Embryonic facial prominence (tissue), 1 donor: ENCODE measurements around the gene PPP6R1.

ENCODE experiments used
- DNase-seq: peaks from one replicate; pipeline ENCODE4 v3.0.0-alpha.2; 2016; ENCODE audit errors: extremely low spot score

Gene PPP6R1

DNA sequence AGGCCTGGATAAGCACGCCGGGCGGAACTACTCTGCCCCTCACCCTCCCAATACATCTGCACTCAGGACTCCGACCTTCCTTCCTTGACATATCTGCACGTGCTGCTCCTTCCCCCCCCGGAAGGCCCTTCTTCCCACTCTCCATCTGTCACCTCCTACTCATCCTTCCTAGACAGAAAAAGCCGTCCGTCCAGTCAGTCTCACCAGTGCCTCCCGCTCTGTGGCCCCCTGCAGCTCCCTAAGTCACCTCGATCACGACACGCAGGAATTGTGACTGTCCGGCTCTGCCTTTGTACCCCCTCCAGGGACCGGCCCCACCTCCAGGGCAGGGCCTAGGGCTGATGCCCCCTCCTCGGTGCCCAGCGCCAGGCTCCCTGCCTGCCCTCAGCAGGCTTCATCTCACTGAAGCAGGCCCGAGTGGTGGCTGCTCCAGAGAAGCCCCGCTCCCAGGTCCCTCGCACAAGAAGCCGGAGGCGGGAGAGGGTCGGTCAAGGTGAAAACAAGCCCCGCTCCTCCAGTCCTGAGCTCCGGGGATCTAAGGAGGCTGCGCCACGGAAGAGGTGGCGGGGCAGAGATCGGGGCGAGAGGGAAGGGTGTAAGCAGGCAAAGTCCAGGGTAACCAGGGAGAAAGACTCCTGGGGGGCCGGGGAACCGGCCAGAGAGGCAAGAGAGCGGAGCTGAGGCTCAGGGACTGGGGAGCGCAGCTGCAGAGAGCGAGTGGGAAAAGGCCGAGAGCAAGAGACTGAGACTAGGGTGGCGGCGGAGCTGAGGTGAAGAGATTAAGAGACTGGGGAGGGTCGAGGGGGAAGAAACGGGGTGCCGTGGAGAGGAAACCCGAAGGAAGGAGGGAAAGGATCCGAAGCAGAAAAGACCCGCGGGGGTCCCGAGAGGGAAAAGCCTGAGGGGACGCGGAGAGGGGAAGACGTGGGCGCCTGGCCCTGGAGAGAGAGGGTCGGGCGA lies 1.1 kb downstream of the PPP6R1 start:
- DNase-seq = no peak

DNA sequence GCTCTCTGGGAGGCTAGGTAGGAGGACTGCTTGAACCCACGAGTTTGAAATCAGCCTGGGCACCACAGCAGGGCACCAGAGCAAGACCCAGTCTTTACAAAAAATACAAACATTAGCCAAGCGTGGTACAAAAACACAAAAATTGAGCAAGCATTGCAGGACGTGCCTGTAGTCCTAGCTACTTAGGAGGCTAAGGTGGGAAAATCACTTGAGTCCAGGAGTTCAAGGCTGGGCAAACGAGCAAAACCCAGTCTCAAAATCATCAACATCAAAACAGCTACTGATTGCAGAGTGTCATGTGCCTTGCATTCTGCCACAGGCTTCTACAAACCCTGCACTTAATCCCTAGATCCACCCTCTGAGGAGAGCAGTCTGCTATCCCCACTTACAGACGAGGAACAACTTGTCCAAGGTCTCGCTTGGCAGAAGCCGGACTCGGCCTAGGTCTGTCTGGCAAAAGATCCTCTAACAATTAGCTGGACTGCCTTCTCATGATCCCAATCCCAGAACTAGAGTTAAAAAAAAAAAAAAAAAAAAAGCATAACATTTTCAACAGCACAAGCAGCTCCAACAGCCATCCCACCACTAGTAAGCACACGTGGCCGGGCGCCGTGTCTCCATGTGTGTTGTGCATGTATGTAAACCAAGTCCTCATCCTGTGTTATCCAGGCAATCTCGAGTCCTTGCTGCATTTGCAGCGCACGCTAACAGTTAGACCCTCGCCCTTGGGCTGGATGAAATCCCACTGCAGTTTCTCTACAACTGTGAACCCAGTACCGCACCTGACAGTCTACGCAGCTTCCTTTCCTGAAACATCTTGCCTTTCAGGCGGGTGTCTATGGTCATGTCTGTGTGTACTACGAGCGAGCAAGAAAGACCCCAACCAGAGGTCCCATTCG lies 2.0 kb downstream of the PPP6R1 start:
- no peak for DNase-seq

DNA sequence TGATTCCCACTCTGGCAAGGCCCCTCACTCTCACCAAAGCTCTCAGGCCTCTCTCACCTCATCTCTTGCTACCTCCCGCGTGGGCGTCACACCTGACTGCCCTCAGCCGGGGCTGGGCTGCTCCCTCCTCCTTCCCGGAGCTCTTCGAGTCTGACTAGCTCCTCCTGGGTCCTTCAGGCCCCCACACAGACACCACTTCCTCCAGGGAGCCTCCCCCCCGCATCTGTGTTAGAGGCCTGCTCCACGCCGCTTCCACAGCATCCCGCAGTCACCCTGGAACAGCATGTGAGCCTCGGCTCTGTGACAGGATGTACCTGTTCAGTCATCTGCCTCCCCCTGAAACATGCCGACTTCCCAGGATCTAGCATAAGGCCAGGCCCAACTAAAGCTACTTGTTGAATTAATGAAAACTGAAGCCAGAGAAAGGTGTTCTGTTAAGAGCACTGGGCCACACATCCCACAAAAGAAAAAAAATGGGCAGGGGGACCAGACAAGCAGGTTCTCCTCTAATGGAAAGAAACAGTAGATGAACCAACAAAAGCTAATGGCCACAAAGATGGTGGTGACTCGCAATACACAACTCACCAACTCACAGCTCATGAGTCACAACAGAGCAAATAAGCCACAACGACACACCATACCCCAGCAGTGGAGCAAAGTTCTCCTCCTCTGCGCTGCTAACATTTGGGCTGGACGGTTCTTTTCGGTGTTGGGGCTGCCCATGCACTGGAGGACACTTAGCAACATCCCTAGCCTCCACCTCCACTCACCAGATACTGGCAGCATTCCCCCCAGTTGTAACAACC lies 3.0 kb downstream of the PPP6R1 start:
- no peak for DNase-seq

DNA sequence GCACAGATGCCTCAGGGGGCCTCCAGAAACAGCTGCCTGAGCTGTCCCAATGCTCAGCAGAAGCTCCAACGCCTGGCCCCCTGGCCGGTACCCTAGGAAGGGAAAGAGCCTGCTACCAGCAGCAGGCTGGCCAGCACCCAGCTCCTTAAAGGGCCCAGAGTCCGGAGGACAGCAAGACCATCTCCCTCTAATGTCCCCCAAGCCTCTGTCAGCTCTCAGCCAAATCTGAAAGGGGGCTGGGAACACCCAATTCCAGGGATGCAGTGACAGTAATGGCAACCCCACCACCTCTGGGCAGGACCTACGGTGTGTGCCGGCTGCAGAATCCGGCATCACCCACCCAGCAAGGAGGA lies 4.2 kb downstream of the PPP6R1 start:
- no peak for DNase-seq

DNA sequence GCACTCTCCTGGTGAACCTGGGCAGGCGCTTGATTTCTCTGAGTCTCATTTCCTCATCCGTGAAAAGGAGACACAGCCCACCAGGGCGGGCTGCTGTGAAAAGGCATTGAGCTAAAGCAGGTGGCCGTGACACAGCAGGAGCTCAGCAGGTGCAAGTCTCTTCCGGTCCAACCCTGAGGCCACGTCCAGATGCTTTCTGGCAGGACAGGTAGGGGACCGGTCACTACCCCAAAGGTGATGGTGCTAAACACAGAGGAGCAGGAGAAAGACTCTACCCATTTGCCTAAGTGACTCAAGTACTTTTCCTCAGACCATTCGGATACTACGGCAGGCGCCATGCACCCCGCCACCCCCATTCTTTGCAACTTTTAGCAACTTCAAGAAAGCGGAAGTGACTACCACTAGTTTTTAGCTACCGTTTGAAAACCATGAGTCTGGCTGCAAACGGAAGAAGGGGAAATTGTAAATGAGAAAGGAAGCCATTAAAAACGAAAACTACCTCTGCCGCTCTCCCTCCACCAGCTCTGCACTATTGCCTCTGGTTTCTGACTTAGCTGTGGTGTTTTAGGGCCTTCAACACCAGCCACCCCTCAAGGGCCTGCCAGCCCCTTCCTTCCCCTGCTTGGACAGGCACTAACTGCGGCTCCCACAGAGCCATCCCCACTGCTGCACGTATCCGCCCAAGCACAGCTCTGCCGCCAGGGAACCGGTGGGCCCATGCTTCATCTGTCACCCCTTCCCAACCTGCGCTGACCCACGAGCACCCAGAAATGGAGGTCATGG lies 4.8 kb downstream of the PPP6R1 start:
- DNase-seq = no peak

DNA sequence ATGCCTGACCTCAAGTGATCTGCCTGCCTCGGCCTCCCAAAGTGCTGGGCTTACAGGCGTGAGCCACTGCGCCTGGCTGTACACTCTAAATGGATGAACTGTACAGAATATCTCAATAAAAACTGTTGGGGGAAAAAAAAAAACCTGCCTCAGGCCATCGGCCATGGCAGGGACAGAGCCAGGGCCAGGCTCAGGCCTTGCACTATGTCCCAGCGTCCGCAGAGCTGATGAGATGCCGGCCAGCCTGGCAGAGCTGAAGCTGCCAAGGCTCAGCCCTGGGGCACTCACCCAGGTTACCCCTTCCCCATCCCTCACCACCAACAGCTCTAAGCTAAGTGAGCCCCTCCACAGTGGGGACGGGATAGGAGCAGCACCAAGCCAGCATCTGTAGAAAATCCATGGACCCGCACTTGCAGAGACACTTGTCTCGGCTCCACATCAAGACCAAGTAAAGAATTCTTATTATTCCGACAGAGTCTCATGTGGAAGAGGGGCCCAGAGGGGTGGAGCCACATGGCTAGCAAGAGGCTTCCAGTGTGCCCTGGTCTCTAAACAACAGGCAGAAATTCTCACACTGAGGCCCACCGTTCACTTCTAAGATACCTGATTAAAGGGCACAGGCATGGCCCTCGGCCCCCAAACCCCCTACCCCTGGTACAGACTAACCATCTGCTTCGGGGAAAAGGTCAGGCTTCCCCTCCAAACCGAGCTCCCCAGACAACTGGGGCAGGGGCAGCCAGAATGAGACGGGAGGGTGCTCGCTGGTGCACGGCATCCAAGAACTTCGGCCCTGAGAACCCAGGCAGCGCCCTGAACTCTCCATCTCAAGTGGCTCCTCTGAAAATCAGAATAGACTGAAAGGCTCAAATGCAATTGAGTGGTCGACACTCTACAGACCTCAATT lies 5.8 kb downstream of the PPP6R1 start:
- DNase-seq = no peak

DNA sequence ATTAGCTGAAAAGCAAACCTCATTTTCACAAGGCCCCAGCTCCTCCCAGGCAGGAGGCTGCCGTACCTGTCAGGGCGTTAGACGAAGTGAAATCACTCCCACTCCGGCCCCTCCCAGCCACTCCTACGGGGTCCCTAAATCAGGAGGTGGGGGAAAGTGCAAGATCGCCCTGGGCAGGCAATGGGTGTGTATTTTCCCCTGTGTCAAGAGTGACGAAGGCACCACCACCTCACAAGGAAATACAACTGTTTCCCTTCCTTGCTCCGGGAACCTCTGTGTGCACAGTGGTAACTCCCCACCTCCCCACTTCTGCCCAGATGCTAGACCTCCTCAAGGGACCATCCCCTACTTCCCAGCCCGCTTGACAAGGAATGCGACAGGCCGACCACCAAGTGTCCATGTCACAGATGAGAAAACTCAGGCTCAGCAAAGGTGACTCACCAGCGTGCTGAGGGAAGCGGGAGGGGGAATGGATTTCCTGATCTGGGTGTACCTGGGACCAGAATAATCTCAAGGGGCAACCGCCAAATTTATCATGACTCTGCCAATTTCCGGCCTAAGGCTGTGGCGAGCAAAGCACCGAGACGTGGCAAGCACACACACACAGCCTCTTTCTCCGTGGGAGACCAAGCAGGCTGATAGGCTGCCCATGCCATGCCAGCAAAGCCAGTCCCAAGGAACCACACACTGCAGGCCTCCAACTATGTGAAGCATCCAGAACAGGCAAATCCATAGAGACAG lies 7.3 kb downstream of the PPP6R1 start:
- DNase-seq = no peak

DNA sequence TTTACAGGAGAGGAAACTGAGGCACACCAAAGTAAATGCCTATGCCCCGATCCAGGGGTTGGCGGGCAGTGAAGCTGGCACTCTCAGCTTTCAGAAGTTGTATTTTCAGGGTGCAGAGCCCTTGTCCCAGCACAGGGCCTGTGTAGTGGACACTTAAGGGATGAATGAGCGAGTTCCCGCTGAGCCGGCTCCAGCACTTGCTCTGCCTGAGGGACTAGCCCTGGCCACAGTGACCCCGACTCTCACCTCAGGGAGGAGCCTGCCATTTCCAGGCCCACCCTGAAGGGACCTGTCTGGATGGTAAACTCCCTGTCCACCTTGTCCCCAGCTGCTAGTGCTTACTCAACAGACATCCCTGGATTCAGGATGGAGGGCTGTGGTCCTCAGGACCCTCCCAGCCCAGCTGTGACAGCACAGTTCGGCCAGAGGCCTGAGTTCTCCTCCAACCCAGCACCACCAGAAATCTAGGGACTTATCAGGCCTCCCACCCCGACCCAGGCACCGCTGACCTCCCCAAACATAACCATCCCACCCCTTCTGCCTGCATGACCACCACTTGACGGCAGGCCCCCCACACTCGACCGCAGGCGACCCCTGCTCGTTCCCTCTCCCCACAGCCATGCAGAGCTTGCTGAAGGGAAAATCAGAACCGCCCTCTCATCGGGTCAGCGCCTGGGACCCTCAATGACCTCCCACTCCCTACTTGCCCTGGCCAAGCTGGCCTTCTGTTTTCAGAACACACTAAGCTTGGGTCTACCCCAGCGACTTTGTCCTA lies 8.4 kb downstream of the PPP6R1 start:
- no peak for DNase-seq

DNA sequence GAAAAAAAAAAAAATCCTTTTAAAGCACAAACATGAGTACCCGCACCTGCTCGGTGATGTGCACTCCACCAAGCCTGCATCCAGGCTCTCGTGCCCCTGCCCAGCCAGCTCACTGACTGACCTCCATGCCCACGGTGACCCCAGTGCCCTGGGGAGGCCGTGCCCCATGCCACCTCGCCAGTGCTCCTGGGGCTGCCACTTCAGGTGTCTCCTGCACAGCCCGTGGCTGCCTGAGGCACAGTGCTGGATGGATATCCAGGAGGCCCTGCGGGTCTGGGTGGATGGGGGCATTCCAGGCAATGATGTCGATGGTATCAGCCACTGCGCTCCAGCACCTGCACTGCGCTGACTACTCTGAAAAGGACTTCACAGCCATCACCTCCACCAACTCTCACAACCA lies 9.0 kb downstream of the PPP6R1 start:
- DNase-seq = no peak

DNA sequence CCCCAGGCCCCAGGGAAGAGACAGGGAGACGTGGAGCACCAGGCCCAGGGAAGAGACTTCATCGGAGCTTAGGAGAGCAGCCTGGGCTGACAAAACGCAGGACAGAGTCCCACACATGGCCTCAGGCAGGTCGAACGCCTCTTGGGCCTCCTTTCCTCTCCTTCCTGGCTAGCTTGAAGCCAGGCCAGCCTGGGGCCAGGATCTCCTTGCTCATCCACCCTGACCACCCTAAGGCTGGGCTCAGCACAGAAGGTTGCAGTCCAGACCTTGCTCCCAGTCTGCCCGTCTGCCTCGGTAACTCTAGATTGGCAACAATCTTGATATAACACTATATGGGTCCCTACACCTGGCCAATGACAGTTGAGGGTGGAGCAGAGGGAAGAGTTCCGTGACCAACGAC lies 10.1 kb downstream of the PPP6R1 start:
- no peak for DNase-seq

DNA sequence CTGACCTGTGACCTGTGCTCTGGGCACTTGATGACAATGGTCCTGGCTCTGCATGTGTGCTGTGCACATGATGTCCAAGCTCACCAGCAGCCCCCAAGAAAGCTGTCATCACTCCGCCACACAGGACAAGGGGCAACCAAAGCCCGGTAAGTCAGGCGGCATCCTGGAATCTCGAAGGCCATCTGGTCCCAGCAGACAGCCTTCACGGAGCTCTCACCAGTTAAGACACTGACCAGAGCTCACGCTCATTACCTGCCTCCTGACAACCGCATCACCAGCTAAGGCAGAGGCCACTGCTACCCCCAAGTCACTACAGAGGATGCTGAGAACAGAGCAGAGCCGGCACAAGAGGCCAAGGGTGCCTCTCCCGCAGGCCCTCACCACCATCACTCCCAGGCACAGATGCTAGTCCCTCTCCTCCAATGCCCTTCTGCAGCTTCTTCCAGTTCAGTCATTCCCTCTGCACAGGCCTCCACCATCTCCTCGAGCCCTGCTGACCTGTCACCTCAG lies 10.6 kb downstream of the PPP6R1 start:
- no peak for DNase-seq

DNA sequence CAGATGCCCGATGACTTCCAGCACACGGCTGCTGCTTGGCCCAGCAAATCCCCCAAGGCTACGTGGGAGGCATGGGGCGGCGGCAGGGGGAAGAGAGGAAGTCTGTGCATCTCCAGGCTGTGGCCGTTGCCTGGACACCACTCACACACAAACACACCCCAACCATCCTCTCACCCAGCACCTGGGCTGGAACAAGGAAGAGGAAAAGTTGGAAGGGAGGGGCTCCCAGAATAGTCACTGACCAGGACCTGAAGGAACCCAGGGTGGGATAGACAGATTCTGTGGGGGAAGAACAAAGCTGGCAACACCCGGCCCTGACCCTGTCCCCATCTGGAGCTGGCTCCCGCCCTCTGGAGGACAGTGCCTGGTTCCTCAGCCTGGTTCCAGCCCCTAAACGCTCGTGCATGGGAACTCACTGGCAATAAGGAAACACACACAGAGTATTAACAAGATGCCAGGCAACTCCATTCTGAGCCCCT lies 11.2 kb downstream of the PPP6R1 start:
- no peak for DNase-seq

DNA sequence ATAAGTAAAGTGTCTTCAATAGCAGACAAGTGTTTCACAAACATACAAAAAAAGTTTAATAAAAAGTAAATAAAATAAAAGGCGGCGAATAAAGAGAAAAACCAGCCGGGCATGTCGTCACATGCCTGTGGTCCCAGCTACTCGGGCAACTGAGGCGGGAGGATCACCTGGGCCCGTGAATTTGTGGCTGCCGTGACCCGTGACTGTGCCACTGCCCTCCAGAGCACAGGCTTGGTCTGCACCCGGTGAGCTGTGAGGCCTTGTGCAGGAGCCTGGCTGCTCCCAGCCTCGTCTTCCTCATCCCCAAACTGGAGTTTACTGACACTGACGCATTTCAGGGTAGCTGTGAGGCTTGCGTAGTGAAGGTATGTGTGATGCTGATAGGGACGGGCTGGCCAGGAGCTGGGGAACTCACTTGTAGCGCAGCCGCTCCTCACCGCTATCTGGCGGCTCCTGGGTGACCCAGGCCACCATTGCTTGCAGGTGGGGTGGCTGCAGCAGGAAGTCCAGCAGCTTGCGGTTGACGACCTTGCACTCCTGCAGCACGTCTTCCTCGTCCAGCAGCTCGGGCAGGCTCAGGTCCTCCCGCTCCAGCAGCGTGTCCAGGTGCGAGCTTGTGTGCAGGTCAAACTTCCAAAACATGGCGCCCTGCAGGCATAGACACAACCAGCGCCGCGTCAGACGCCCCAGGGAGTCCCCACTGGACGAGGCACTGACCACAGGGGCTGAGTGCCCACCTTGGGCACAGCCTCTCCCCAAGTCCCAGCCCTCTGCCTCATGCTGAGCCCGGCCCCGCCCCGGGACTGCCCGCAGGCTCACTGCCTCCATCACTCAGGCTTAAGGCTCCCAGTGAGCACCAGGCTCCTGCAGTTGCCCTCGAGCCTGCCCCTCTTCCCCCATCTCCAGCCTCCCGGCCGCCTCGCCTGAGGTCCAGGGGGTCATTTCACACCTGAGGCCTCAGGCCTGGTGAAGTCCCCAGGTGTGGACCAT lies 12.1 kb downstream of the PPP6R1 start:
- no peak for DNase-seq

DNA sequence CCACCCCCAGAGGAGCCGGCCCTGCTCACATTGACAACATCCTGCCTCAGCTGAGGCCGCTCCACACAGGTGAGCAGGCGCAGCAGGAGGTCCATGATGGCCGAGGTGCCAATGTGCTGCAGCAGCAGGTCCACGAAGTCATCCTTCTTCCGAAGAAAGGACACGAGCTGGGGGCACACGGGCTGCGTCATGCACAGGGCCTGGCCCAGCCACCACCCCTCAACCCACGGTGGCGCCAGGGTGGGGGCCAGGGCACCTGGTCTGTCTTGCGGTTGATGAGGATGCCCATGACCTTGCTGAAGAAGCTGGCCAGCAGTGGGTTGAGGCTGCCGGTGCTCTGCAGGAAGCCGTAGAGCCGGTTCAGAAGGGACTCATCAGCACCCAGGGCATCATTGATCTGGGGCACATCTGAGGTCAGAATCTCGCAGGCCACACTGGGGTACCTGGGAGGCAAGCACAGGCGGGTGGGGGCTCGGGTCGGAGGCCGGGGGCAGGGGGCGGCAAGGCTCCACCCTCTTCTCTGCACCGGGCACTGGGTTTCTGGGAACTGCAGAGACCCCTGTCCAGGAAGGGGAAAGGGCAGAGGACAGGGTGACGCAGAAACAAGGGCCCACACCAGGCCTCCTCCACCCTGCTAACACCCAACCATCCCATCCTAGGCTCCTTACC lies 13.4 kb downstream of the PPP6R1 start:
- no peak for DNase-seq

DNA sequence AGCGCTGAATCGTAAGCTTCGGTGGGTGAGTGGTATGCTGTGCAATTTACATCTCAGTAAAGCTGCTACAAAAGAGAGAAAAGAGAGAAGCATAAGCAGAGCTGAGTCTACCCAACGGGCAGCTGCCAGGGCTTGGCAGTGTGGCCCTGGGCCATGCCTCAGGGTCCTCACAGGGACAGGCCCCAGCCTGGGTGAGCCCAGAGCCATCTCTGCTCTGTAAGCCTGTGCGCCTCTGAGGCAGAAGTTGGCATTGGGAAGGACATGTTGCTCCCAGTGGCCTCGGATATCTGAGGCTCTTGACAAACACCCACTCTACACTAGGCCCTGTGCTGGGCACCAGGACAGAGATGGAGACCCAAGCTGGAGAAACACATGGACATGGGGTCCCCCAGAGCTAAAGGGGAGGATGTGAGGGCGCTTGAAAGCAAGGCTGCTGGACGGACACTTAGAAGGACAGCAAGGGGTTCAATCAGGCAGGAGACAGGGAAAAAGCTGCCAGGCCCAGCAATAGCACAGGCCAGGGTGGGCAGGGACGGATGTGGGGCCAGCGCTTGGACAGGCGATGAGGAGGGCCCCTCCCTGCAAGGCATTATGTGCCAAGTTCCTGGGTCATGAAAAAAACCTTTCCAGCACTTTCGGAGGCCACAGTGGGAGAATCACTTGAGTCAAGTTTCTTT lies 14.7 kb downstream of the PPP6R1 start:
- no peak for DNase-seq

DNA sequence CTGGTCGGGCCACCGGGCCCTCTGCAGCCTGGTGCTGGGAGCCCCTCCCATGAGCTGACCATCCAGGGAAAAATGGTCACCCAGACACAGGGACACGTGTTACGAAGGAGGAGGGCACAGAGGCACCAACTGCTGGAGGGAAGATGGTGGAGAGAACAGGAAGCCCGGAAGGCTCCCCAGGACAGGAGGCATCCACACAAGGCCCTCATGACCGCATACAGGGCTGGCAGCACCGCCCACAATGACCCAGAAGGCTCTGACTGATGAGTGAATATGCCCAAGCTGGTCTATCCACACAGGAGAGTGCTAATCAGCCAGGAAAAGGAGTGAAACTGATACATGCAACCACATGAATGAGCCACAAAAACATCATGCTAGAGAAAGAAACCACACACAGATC lies 16.3 kb downstream of the PPP6R1 start:
- no peak for DNase-seq
